ENCODE results near the gene MTURN. TPM values are rescaled to one million over a fixed set of nuclear protein-coding genes. Genes with fewer than 3 reads are reported as not detected.
"Not testable (repeated sequence)": the region's sequence is repeated elsewhere in the genome, so short reads cannot be mapped to it uniquely, and the experiment has no call there.

Gene MTURN
- total RNA-seq, 4 donors from 2014 or later, result 2.3 to 18.2 (median 13.8) TPM

DNA sequence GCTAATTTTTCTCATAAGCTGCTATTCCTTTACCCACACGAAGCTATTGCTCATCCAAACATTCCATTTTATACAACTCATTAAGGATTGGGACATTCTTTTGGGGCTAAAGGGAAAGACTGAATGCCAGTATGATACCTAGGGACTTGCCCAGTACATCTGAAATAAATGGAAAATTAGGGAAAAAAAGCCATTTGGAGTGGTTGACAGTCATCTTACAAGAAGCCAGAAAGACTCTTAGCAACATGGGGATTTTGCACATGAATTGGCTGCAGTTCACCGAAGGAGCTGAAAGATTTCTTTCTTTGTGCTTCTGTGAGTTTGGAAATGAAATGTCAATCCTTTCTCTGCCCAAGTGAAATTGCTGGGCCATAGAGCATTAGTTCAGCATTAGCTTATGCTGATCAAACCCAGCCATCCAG is 43.3 kb upstream of the MTURN start:
- DNase-seq, result no peak
- no peaks in the 10 kb centered on the region for H3K36me3 ChIP-seq
- no peaks in the 10 kb centered on the region for H3K9me3 ChIP-seq
- no peaks in the 10 kb centered on the region for H3K4me1 ChIP-seq
- no peak for TF ChIP-seq POLR2A (IDR thresholded peaks at IDR 0.05)
- TF ChIP-seq, protein P1, sequence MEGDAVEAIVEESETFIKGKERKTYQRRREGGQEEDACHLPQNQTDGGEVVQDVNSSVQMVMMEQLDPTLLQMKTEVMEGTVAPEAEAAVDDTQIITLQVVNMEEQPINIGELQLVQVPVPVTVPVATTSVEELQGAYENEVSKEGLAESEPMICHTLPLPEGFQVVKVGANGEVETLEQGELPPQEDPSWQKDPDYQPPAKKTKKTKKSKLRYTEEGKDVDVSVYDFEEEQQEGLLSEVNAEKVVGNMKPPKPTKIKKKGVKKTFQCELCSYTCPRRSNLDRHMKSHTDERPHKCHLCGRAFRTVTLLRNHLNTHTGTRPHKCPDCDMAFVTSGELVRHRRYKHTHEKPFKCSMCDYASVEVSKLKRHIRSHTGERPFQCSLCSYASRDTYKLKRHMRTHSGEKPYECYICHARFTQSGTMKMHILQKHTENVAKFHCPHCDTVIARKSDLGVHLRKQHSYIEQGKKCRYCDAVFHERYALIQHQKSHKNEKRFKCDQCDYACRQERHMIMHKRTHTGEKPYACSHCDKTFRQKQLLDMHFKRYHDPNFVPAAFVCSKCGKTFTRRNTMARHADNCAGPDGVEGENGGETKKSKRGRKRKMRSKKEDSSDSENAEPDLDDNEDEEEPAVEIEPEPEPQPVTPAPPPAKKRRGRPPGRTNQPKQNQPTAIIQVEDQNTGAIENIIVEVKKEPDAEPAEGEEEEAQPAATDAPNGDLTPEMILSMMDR (IDR thresholded peaks at IDR 0.05), result no peak
- no peak overlapping the region for H3K27ac ChIP-seq
- H3K27me3 ChIP-seq, result no peaks in the 10 kb centered on the region
- no peak overlapping the region for H3K4me3 ChIP-seq

DNA sequence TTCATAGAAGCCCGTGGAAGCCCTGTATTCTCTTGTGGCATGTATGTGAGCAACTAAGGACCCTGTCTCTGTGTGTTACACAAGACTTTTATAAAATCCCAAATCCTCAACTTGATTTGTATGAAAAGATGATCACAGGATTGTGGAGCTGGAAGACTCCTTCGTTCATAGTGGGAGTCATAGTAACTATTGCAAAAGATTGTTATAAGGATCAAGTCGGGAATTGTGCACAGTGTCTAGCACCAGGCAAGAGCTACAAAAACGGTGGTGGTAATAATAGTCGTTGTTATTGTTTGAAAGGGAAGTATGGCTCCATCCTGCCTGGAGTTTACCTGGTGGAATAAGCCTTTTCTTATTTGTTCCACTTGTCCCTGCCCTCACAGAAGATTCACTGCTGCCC is 42.8 kb upstream of the MTURN start:
- H3K4me1 ChIP-seq, result no peaks in the 10 kb centered on the region
- TF ChIP-seq POLR2A (IDR thresholded peaks at IDR 0.05), result no peak
- TF ChIP-seq, protein P1 (IDR thresholded peaks at IDR 0.05), result no peak
- no peaks in the 10 kb centered on the region for H3K36me3 ChIP-seq
- no peak overlapping the region for H3K4me3 ChIP-seq
- no peak for DNase-seq
- H3K27me3 ChIP-seq, result no peaks in the 10 kb centered on the region
- H3K27ac ChIP-seq, result no peak overlapping the region
- H3K9me3 ChIP-seq, result no peaks in the 10 kb centered on the region

DNA sequence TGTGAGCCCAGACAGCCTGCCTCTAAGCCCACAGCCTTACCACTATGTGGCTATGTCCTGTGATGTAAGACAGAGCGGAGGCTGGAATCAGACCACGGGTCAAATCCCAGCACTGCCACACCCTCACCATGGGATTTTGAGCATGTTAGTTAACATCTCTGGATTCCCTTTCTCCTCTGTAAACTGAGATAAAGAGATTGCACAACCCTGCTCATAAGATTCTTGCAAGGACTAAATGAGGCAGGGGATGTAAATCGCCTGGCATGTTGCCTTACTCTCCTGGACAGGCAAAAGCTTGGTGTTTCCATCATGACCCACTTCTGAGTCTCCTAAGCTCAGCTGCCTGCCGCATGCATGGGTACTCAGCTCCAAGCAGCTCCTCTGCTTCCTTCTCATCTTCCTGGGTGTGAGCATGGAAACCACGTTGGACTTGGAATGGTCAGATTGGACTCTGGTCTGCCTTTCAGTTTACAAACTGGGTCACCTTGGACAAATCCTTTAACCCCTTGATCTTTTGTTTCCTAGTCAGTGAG is 41.3 kb upstream of the MTURN start:
- no peak for DNase-seq

DNA sequence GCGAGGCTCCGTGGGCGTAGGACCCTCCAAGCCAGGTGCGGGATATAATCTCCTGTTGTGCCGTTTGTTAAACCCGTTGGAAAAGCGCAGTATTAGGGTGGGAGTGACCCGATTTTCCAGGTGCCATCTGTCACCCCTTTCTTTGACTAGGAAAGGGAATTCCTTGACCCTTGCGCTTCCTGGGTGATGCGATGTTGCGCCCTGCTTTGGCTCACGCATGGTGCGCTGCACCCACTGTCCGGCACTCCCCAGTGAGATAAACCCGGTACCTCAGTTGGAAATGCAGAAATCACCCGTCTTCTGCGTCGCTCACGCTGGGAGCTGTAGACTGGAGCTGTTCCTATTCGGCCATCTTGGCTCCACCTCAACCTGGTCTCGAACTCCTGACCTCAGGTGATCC is 36.2 kb upstream of the MTURN start:
- not testable (repeated sequence) for H3K4me3 ChIP-seq, H3K4me1 ChIP-seq, H3K27ac ChIP-seq, H3K27me3 ChIP-seq, H3K36me3 ChIP-seq, DNase-seq, H3K9me3 ChIP-seq

More for the DNA sequence above, 41.3 kb upstream of the MTURN start:
- no peak overlapping the region for H3K27ac ChIP-seq
- no peak overlapping the region for H3K4me3 ChIP-seq
- no peaks in the 10 kb centered on the region for H3K27me3 ChIP-seq
- no peaks in the 10 kb centered on the region for H3K4me1 ChIP-seq
- H3K36me3 ChIP-seq, result no peaks in the 10 kb centered on the region
- H3K9me3 ChIP-seq, result no peaks in the 10 kb centered on the region
- TF ChIP-seq, protein P1 (IDR thresholded peaks at IDR 0.05), result no peak
- TF ChIP-seq POLR2A (IDR thresholded peaks at IDR 0.05), result no peak

DNA sequence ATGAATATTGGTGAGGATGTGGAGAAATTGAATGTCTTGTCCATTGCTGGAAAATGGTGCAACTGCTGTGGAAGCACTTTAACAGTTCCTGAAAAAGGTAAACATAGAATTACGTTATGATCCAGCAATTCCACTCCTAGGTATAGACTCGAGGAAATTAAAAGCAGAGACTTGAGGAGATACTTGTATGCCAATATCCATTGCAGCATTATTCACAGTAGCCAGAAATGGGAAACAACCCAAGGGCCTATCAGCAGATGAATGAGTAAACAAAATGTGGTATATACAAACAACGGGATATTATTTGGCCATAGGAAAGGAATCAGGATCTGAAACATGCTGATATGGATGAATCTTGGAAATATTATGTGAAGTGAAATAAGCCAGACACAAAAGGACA is 32.5 kb upstream of the MTURN start:
- no peak for DNase-seq
- no peak overlapping the region for H3K27ac ChIP-seq
- no peaks in the 10 kb centered on the region for H3K4me1 ChIP-seq
- H3K9me3 ChIP-seq, result no peaks in the 10 kb centered on the region
- no peak overlapping the region for H3K4me3 ChIP-seq
- H3K27me3 ChIP-seq, result no peaks in the 10 kb centered on the region
- TF ChIP-seq, protein P1 (IDR thresholded peaks at IDR 0.05), result no peak
- no peak for TF ChIP-seq POLR2A (IDR thresholded peaks at IDR 0.05)
- no peaks in the 10 kb centered on the region for H3K36me3 ChIP-seq

DNA sequence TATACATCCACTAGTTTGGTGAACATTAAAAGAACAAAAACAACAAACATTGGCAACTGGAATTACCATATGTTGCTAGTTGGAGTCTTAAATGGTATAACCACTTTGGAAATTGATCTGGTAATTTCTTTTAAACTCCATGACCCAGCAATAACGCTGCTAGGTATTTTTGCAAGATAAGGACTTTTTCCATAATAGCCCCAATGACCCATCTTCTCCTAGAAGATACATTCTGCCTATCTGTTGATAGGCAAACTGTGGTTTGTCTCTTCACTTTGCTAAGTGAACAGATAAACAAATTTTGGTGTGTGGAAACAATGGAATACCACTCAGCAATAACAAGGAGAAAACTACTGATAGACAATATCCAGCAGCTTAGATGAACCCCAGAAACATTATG is 30.6 kb upstream of the MTURN start:
- Histone ChIP-seq H3K4me1 (no peaks in the 10 kb centered on the region), H3K9me3 (no peaks in the 10 kb centered on the region), H3K27ac (no peak overlapping the region), H3K36me3 (no peaks in the 10 kb centered on the region), H3K4me3 (no peak overlapping the region), H3K27me3 (no peaks in the 10 kb centered on the region)
- no peak for DNase-seq
- TF ChIP-seq, protein P1 (IDR thresholded peaks at IDR 0.05), result no peak
- TF ChIP-seq POLR2A (IDR thresholded peaks at IDR 0.05), result no peak

All from Peyer's patch (tissue), 4 donors.